Subcutaneous abdominal adipose tissue (tissue), 5 donors: ENCODE data around the gene TLR9.
"Not testable (repeated sequence)": the region's sequence is repeated elsewhere in the genome, so short reads cannot be mapped to it uniquely, and the experiment has no call there.

Source experiments
- H3K27ac ChIP-seq: one replicate; pipeline ENCODE4 v1.7.0; 2013; ENCODE audit warnings: low read depth, mild to moderate bottlenecking, inconsistent platforms, low read length, moderate library complexity
- H3K27me3 ChIP-seq, 5 donors: one replicate each; pipeline ENCODE4 v1.7.0; 2013; ENCODE audit warnings: low read length in 5 of 5, inconsistent platforms in 1 of 5; ENCODE audit not compliant: control insufficient read depth in 5 of 5, insufficient read depth in 4 of 5
- H3K36me3 ChIP-seq, 5 donors: one replicate each; pipeline ENCODE4 v1.7.0; 2013; ENCODE audit warnings: low read length in 5 of 5; ENCODE audit not compliant: control insufficient read depth in 5 of 5, insufficient read depth in 5 of 5
- H3K4me1 ChIP-seq, 5 donors: one replicate each; pipeline ENCODE4 v1.7.0; 2013; ENCODE audit warnings: low read length in 5 of 5, mild to moderate bottlenecking in 3 of 5, moderate library complexity in 1 of 5; ENCODE audit not compliant: control insufficient read depth in 5 of 5, insufficient read depth in 5 of 5
- H3K4me3 ChIP-seq, 5 donors: one replicate each; pipeline ENCODE4 v1.7.0; 2013; ENCODE audit warnings: low read length in 5 of 5, low read depth in 1 of 5
- H3K9ac ChIP-seq, 5 donors: one replicate each; pipeline ENCODE4 v1.7.0; 2013; ENCODE audit warnings: low read length in 5 of 5, mild to moderate bottlenecking in 4 of 5, moderate library complexity in 3 of 5
- H3K9me3 ChIP-seq, 5 donors: one replicate each; pipeline ENCODE4 v1.7.0; 2013; ENCODE audit warnings: low read length in 5 of 5; ENCODE audit not compliant: control insufficient read depth in 5 of 5
- donor health status: healthy.
- donor health status: healthy.
- donor health status: healthy.
- donor health status: healthy.
- donor health status: healthy.

TLR9 gene

GRCh38 chr3:52178126-52178525 is 47.3 kb downstream of the TLR9 start:
- H3K4me1 ChIP-seq, result peaks cover 7 to 36% (median 27%) of the 10 kb centered on the region in 5 donors
- H3K9me3 ChIP-seq, H3K27me3 ChIP-seq: not testable (repeated sequence)

GRCh38 chr3:52177701-52178042 is 47.8 kb downstream of the TLR9 start:
- no peaks in the 10 kb centered on the region for H3K36me3 ChIP-seq
- H3K4me3 ChIP-seq, result no peak overlapping the region
- no peaks in the 10 kb centered on the region for H3K27me3 ChIP-seq
- H3K9me3 ChIP-seq, result no peaks in the 10 kb centered on the region
- peaks cover 7 to 38% (median 31%) of the 10 kb centered on the region in 5 donors for H3K4me1 ChIP-seq
- peak overlapping the region in 1 of 5 donors; percentile 13 for H3K9ac ChIP-seq
- H3K27ac ChIP-seq, result peak overlapping the region; percentile 30

More at GRCh38 chr3:52178126-52178525, 47.3 kb downstream of the TLR9 start:
- H3K36me3 ChIP-seq, H3K4me3 ChIP-seq: not testable (repeated sequence)
- H3K27ac ChIP-seq, result peak overlapping the region; percentile 30
- H3K9ac ChIP-seq, result peak overlapping the region in 2 of 5 donors; percentile 2 to 13

- H3K27ac ChIP-seq, result peak overlapping the region; percentile 30
Observed at GRCh38 chr3:52176951-52177700, 48.3 kb downstream of the TLR9 start.

GRCh38 chr3:52176180-52176752 is 49.2 kb downstream of the TLR9 start:
- Histone ChIP-seq H3K27ac (no peak overlapping the region), H3K4me3 (no peak overlapping the region), H3K36me3 (no peaks in the 10 kb centered on the region), H3K27me3 (no peaks in the 10 kb centered on the region), H3K9me3 (no peaks in the 10 kb centered on the region), H3K9ac (no peak overlapping the region), H3K4me1 (peaks cover 7 to 28% (median 19%) of the 10 kb centered on the region in 5 donors)

More at GRCh38 chr3:52176951-52177700, 48.3 kb downstream of the TLR9 start:
- no peaks in the 10 kb centered on the region for H3K36me3 ChIP-seq
- no peak overlapping the region for H3K4me3 ChIP-seq
- H3K9me3 ChIP-seq, result no peaks in the 10 kb centered on the region
- H3K4me1 ChIP-seq, result peaks cover 7 to 37% (median 28%) of the 10 kb centered on the region in 5 donors
- no peaks in the 10 kb centered on the region for H3K27me3 ChIP-seq
- peak overlapping the region in 1 of 5 donors; percentile 13 for H3K9ac ChIP-seq

GRCh38 chr3:52175416-52176179 is 49.8 kb downstream of the TLR9 start:
- H3K27ac ChIP-seq, result no peak overlapping the region

GRCh38 chr3:52174896-52175295 is 50.5 kb downstream of the TLR9 start:
- Histone ChIP-seq H3K4me1 (peaks cover 7 to 28% (median 19%) of the 10 kb centered on the region in 5 donors), H3K27ac (no peak overlapping the region), H3K9ac (no peak overlapping the region), H3K4me3 (no peak overlapping the region), H3K27me3 (no peaks in the 10 kb centered on the region), H3K36me3 (no peaks in the 10 kb centered on the region), H3K9me3 (no peaks in the 10 kb centered on the region)

More at GRCh38 chr3:52175416-52176179, 49.8 kb downstream of the TLR9 start:
- H3K9me3 ChIP-seq, result no peaks in the 10 kb centered on the region
- H3K4me3 ChIP-seq, result no peak overlapping the region
- H3K9ac ChIP-seq, result no peak overlapping the region
- H3K36me3 ChIP-seq, result no peaks in the 10 kb centered on the region
- H3K27me3 ChIP-seq, result no peaks in the 10 kb centered on the region
- H3K4me1 ChIP-seq, result peaks cover 7 to 28% (median 19%) of the 10 kb centered on the region in 5 donors

- no peaks in the 10 kb centered on the region for H3K27me3 ChIP-seq
- no peak overlapping the region for H3K27ac ChIP-seq
- no peaks in the 10 kb centered on the region for H3K9me3 ChIP-seq
- no peaks in the 10 kb centered on the region for H3K36me3 ChIP-seq
- H3K9ac ChIP-seq, result no peak overlapping the region
- no peak overlapping the region for H3K4me3 ChIP-seq
- peaks cover 7 to 24% (median 17%) of the 10 kb centered on the region in 5 donors for H3K4me1 ChIP-seq
Observed at GRCh38 chr3:52173101-52173500, 52.3 kb downstream of the TLR9 start.

- Histone ChIP-seq H3K4me3 (no peak overlapping the region), H3K9me3 (no peaks in the 10 kb centered on the region), H3K4me1 (peaks cover 7 to 16% (median 11%) of the 10 kb centered on the region in 5 donors), H3K9ac (no peak overlapping the region), H3K27ac (no peak overlapping the region), H3K27me3 (no peaks in the 10 kb centered on the region), H3K36me3 (no peaks in the 10 kb centered on the region)
Observed at GRCh38 chr3:52172262-52172757, 53.1 kb downstream of the TLR9 start.

GRCh38 chr3:52171514-52172261 is 53.8 kb downstream of the TLR9 start:
- no peak overlapping the region for H3K27ac ChIP-seq

More at GRCh38 chr3:52171514-52172261, 53.8 kb downstream of the TLR9 start:
- Histone ChIP-seq H3K4me1 (peaks cover 3 to 10% (median 5%) of the 10 kb centered on the region in 5 donors), H3K27me3 (no peaks in the 10 kb centered on the region), H3K9me3 (no peaks in the 10 kb centered on the region), H3K4me3 (no peak overlapping the region), H3K36me3 (no peaks in the 10 kb centered on the region), H3K9ac (no peak overlapping the region)
